Measurements from ENCODE around the gene CBX7. TPM values are rescaled to one million over a fixed set of nuclear protein-coding genes. Genes with fewer than 3 reads are reported as not detected.

The CBX7 gene
- total and polyA plus RNA-seq, 2 experiments from 2014 or later, result 2.6 to 11.5 TPM

- no peaks in the 10 kb centered on the region for H3K79me2 ChIP-seq (replicated peaks; ENCODE audit: insufficient read depth)
- Mint-ChIP-seq H3K9me3 (peaks cover 5% of the 10 kb centered on the region; the same call in 1 of the 3 replicates), H3K36me3 (ENCODE audit: low read depth) (no peaks in the 10 kb centered on the region), H3K4me3 (no peak overlapping the region), H3K27me3 (ENCODE audit: insufficient read depth, low read depth, poor library complexity) (peaks cover 18% of the 10 kb centered on the region), H3K27ac (no peak overlapping the region), H3K4me1 (peaks cover 30% of the 10 kb centered on the region)
- TF ChIP-seq NANOG (IDR thresholded peaks at IDR 0.05; ENCODE audit: borderline replicate concordance) (no peak), REST (IDR thresholded peaks at IDR 0.05; ENCODE audit: unreplicated experiment) (no peak), ETS1 (IDR thresholded peaks at IDR 0.05) (no peak), ZNF331 (CRISPR knock-in tag; IDR thresholded peaks at IDR 0.05; ENCODE audit: low read depth) (no peak), STAT1 (IDR thresholded peaks at IDR 0.05; ENCODE audit: unreplicated experiment) (no peak), CREB1 (CRISPR knock-in tag; IDR thresholded peaks at IDR 0.05; ENCODE audit: low read depth) (no peak), EZH2phosphoT487 (IDR thresholded peaks at IDR 0.05; ENCODE audit: unreplicated experiment) (no peak), CTCF (conservative IDR thresholded peaks at IDR 0.05; ENCODE audit: low read depth in 2 of 2) (no peak), JUNB (IDR thresholded peaks at IDR 0.05; ENCODE audit: unreplicated experiment) (no peak), POLR2AphosphoS5 (IDR thresholded peaks at IDR 0.05; ENCODE audit: low read depth) (no peak), ZNF462 (CRISPR knock-in tag; IDR thresholded peaks at IDR 0.05) (no peak), ZNF114 (CRISPR knock-in tag; IDR thresholded peaks at IDR 0.05) (no peak), EZH2 (IDR thresholded peaks at IDR 0.05; ENCODE audit: low read depth, unreplicated experiment) (no peak)
- no peak overlapping the region for H3K4me3 ChIP-seq
- no peak overlapping the region for H2AFZ ChIP-seq
- H3K4me2 ChIP-seq, result no peak overlapping the region
- no peaks in the 10 kb centered on the region for H3F3A ChIP-seq (replicated peaks; ENCODE audit: low read depth)
- DNase-seq (ENCODE audit: low spot score), result no peak
- no peaks in the 10 kb centered on the region for H3K36me3 ChIP-seq (ENCODE audit: insufficient read depth)
- no peaks in the 10 kb centered on the region for H4K20me1 ChIP-seq (replicated peaks; ENCODE audit: insufficient read depth)
- H3K27ac ChIP-seq (ENCODE audit: low read depth), result no peak overlapping the region
- H3K27me3 ChIP-seq (ENCODE audit: insufficient read depth), result no peaks in the 10 kb centered on the region
- ATAC-seq, result no peak
- H3K4me1 ChIP-seq (ENCODE audit: insufficient read depth), result peaks cover 13% of the 10 kb centered on the region
- H3K9me2 ChIP-seq (ENCODE audit: insufficient read depth), result no peaks in the 10 kb centered on the region
Measured at GRCh38 chr22:39132281-39132680, 20.2 kb downstream of the CBX7 start.

Measured in GM23338 (cell line).